ENCODE measurements around the gene PLPP3.
"Not testable (repeated sequence)": the region's sequence is repeated elsewhere in the genome, so short reads cannot be mapped to it uniquely, and the experiment has no call there.

PLPP3 gene

DNA sequence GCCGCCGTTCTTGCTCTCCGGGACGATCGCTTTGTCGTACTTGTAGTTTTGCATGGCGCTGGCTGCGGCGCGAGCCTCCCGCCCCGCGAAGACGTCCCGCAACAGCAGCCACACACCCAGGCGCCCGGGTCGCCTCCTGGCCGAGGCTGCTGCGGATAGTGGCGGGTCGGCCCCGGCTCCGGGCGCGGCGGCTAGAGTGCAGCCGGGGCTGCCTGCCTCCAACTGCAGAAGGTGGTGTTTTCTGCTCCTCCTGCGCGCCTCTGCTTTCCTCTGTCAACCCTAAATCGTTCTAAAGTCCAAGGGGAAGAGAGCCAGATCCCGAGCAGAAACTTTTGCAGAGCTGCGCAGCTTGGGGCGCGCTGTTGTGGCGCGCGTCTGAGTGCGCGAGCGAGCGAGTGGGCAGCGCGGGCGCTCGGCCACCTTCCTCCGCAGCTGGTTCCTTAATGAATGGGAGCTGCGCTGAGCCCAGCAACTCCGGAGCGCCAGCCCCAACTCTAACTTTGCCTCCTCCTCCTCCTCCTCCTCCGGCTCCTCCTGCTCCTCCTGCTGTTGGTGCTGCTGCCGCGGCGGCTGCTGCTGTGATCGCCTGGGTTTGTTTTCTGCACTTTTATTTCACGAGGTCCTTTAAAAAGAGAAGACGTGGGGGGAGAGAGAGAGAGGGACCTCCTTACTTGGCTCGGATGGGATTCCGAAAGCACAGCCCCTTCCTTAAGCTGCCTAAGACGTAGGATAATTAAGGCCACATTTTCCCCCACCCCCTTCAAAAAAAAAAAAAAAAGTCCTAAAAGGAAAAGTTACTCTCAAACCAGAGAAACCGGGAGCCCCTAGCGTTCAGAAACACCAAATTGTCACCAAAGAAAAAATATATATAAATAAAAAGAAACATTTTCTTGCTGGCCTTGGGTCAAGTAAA is at the start of gene PLPP3:
Gene PLPP3 (minus strand): TSS at position 601 of the 913 bp plus-strand sequence. CDS start 547 bp downstream, at position 54.
- DNase-seq (ENCODE audit: low read depth): peak; percentile 93

DNA sequence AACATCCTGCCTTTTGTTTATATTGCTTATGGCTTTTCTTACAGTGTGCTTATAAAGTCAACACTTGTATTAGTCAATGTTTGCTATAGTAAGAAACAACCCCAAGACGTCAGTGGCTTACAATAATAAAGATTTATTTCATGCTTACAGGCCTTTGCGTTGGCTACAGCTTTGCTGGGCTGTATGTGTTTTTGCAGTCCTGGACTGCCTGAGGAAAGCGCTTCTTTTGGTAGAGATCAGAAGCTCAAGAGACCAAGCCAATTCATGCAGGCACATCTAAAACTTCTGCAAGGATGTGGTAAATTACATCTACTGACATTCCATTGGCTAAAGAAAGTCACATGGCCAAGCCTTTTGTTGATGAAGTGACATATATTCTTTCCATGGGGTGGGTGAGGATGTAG is 48.3 kb upstream of the PLPP3 start:
- no peak for DNase-seq (ENCODE audit: low read depth)

DNA sequence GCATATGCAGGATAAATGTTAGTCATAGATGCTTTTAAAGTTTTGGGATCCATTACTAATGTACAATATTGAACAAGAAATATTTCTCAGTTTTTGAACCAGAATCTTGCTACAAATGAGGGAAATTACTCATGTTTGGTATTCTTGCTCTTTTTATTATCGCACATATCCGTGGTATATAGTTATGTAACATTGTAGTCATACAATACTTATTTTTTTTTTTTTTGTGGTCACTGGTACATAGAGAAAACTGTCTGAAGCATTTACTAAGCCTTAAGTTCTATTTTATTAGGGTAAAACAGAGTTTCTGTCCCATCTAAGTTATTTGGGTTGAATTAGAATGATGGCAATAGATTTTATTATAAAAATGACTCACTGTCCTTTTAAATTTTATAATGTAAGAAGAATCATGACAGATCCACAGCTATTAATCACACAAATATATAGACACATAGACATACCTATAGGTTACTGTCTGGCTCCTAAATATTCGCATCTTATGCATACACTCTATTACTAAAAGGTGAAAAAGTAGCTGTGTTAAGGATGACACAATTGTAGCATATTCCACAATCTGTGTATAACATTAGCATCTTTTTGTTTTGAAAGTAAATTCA is 47.8 kb upstream of the PLPP3 start:
- DNase-seq (ENCODE audit: low read depth): no peak

DNA sequence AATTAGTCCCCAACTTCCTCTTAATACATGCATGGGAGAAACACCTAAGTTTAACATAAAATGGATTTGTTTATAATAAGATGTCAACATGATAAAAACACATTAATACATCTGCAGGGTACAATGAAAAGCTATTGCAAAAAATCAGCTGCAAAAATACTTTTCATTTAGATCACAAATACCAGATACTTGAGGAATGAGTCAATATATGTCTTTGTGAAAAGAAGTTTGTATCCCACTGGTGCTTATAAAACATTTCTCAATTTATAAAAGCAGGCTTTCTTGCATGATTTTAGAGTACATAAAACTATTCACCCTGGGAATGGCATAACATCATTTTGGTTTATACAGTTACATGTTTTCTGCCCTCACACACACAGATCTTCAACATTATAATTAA is 47.2 kb upstream of the PLPP3 start:
- peak; percentile 21 for DNase-seq (ENCODE audit: low read depth)

DNA sequence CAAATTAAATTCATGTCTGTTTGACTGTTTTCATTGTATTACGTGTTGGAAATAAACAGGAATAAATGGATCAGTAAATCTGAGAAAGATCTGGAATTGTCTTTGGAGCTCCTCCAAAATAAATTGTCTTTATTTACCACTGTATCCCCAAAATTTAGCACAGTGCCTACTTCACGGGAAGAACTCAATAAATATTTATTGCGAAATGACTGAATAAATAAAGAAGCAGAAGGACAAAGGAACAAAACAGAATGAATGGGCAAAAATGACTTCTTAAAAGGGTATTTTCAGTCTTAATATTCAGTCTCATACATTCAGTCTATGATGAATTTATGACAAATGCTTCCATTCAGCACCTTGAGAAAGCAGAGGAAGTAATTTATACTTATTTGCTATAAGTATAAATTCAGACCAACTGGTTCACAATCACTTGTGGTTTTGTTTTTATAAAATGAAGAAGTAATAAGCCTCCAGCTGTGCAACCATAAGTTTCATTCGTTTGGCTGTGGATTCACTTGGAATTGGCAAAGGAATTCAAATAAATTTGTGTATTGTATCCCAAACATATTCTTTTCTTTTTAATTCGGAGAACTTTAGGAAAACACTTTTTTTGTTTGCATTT is 46.6 kb upstream of the PLPP3 start:
- DNase-seq (ENCODE audit: low read depth): no peak

DNA sequence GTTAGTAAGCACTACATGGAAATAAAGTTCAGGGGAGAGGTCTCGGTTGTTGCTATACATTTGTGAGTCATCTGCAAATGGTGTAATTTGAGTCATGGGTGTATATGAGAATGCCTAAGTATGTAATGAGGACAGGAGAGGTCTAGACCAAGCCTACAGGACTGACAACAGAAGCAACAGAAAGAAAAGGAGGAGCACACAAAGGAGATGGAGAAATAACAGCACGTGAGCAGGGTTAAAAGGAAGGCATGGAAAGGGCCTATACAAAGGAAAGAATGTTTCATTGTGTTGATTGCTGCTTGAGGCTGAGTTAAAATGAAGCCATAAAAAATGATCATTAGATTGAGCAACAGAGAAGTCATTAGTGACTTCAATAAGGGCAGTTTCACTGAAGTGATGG is 37.8 kb upstream of the PLPP3 start:
- no peak for DNase-seq (ENCODE audit: low read depth)

DNA sequence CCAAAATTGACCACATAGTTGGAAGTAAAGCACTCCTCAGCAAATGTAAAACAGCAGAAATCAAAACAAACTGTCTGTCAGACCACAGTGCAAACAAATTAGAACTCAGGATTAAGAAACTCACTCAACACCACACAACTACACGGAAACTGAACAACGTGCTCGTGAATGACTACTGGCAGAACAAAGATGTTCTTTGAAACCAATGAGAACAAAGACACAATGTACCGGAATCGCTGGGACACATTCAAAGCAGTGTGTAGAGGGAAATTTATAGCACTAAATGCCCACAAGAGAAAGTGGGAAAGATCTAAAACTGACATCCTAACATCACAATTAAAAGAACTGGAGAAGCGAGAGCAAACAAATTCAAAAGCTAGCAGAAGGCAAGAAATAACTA is 31.4 kb upstream of the PLPP3 start:
- not testable (repeated sequence) for DNase-seq (ENCODE audit: low read depth)

DNA sequence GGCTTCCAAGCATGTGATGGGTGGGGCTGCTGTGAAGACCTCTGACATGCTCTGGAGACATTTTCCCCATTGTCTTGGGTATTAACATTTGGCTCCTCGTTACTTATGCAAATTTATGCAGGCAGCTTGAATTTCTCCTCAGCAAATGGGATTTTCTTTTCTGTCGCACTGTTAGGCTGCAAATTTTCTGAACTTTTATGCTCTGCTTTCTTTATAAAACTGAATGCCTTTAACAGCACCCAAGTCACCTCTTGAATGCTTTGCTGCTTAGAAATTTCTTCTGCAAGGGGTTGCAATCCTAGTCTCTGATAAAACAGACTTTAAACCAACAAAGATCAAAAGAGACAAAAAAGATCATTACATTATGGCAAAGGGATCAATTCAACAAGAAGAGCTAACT is 30.7 kb upstream of the PLPP3 start:
- not testable (repeated sequence) for DNase-seq (ENCODE audit: low read depth)

DNA sequence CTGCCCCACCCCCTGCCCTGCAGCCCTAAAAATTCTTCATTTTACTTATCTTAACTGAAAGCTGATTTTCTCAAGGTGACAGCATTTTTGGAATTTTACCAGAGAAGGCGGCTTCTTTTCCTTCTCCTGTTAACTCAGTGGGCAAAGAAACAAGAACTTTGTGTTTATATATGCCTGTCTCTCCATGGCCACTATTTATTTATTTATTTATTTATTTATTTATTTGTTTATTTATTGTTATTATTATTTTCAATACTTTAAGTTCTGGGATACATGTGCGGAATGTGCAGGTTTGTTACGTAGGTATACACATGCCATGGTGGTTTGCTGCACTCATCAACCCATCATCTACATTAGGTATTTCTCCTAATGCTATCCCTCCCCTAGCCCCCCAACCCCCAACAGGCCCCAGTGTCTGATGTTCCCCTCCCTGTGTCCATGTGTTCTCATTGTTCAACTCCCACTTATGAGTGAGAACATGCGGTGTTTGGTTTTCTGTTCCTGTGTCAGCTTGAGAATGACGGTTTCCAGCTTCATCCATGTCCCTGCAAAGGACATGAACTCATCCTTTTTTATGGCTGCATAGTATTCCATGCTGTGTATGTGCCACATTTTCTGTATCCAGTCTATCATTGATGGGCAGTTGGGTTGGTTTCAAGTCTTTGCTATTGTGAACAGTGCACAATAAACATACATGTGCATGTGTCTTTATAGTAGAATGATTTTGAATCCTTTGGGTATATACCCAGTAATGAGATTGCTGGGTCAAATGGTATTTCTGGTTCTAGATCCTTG is 16.2 kb upstream of the PLPP3 start:
- DNase-seq (ENCODE audit: low read depth): not testable (repeated sequence)

DNA sequence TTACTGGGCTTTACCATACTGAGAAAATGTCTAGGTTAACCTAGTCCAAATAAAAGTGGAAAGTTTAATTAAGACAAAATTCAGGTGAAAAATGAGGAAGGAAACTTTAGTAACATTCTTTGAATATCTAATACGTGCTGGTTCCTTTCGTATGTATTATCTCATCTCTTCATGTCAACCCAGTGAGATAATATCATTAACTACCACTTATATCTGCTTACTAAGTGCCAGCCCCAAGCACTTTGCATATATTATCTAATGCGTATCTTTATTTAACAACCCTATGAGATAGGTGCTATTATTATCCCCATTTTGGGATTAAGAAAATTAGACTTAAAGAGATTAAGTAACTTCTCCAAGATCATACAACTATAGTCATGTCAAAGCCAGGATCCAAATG is 12.5 kb upstream of the PLPP3 start:
- DNase-seq (ENCODE audit: low read depth): no peak

DNA sequence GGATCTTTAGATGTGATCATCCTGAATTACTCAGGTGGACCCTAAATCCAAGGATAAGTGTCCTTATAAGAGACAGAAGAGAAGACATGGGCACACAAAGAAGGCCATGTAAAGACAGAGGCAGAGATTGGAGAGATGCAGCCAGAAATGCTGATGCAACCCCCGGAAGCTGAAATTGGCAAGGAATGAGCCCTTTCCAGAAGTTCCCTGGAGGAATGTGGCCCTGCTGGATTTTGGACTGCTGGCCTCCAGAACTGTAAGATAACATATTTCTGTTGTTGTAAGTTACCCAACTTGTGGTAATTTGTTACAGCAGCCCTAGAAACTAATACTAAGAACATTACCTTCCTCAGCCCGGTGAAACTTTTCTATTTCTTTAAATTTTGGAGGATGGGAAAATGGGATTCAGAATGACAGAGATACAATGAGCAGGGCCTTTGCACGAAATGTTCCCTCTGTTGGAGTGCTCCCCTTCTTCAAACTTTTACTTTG is 11.2 kb upstream of the PLPP3 start:
- DNase-seq (ENCODE audit: low read depth): no peak

DNA sequence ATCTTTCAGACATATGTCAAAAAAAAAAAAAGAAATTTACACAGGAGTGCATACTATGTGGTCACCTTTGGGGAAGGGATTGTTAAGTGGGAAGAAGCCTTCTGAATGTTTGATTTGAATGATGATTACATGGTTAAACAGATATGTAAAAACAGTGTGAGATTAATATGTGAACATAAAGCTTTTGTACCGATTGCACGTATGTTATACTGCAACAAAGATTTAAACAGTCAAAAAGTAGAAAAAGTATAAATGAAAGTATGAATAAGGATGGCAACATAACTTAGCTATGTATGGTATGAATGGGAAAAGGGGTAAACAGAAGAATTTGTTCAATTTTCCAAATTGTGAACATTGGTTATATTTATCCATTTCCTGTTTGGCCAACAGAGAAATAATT is 10.0 kb upstream of the PLPP3 start:
- DNase-seq (ENCODE audit: low read depth): no peak

DNA sequence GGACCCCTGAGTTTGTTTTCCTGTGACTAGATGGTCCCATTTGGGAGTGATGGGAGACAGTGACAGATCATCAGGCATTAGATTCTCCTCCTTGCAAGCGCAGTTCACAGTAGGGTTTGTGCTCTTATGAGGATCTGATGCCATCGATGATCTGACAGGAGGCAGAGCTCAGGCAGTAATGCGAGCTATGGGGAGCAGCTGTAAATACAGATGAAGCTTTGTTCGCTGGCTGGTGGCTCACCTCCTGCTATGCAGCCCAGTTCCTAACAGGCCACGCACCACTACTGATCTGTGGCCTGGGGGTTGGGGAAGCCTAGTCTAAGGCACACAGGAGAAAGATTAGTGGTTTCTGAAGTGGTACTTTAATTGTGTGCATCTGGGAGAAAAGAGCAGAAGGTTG is 7.1 kb upstream of the PLPP3 start:
- no peak for DNase-seq (ENCODE audit: low read depth)

DNA sequence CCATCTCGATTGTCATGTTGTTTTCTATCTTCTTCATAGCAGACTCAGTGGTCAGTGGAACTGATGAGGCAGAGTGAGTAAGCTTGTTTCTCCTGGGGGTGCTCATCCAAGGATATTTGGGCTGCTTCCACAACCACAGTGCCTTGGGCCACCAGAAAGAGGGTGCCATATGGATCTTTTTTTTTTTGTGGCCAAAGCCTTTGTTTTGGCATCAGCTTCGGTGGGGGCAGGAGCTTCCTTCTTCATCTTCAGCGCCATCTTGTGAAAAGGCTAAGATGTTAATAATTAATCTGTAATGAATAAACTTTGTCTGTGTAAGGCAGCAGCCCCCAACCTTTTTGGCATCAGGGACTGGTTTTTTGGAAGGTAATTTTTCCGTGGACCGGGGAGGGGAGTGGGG is 6.6 kb upstream of the PLPP3 start:
- DNase-seq (ENCODE audit: low read depth): no peak

DNA sequence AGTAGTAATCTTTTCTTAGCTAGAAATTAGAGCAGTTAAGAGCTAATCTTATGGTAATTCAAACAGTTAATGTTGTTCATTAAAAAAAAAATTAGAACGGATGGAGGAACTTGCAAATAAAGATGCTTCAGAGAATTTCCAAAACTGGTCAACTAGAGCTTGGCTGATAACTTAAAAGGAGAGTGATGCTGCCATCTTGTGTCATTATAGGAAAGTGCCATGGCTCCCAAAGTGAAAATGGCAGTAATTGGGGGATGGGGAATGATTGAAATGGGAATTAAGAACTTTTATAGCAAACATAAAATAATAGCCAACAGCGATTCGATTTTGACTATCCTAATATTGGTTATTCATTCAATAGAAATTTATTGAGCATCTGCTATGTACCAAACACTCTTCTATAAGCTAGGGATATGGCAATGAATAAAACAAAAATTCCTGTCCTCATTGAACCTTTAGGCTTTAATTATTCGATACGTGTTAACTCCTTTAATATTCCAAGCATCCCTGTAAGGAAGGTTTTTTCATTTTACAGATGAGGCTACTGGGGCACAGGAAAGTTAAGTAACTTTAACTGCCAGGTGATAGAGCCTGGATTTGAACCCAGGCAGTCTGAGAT is 5.7 kb upstream of the PLPP3 start:
- DNase-seq (ENCODE audit: low read depth): no peak

DNA sequence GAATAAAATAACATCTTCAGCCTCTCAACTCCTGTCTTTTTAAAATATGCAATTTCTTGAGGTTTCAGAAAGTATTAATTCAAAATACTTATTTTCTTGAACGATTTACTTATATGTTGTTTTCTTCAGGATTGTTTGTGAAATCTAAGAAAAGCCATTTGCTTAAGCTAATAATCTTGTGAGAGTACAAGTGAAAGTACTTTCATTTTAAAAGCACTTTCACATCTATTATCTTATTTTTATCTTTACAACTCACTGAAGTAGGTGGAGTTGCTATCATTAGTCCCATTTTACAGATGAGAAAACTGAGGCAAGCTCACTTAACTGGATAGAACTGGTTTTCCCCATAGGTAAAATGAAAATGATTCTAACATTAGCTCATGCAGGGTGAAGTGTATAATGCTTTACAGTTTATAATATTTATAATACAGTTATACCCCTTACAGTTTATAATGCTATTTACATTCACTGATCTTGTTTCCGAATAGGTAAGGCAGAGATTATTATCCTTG is 4.7 kb upstream of the PLPP3 start:
- DNase-seq (ENCODE audit: low read depth): no peak

DNA sequence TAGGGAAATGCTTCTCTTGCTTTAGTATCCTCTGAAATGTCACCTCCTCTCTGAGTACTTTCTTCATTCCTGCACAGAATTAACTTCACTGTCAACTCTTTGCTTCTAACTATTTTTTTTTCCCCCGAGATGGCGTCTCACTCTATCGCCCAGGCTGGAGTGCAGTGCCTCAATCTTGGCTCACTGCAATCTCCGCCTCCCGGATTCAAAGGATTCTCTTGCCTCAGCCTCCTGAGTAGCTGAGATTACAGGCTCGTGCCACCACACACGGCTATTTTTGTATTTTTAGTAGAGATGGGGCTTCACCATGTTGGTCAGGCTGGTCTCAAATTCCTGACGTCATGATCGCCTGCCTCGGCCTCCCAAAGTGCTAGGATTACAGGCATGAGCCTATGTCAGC is 1.4 kb upstream of the PLPP3 start:
- no peak for DNase-seq (ENCODE audit: low read depth)

DNA sequence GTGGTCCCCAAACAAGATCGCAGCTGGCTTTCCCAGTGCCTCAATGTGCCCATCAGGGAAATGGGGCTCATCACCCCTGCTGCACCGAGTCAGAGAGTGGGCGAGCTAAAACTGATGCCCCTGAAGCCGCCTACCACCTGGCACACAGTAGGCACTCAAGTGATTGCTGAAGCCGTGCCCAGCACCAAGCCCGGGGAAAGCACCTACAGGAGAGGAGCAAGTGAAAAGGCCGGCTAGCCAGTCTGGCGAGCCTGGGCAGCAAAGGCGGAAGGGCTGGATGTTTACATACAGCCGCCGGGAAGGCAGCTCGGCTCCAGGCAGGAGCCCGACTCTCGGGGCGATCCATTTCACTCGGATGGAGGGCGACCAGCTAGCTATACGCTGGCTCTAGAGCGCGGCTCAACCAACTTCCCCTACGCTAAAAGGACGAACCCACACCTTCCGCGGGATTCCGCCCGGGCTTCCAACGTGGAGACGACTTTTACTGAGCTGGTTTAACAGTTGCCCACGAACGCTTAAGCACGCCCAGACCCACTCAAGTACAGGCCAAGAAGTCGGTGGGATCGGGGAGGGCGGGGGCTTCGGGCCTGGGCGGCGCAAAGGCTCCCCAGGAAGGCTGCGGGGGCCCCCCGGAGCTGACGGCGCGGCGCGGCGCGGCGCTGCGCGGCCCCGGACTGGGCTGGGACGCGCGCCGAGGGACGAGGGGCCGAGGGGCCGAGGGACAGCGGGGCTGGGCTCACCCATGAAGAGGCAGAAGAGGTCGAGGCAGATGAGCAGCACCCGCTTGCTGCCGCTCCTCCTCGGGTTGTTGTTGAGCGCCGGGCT is 1.0 kb downstream of the PLPP3 start:
- DNase-seq (ENCODE audit: low read depth): no peak

DNA sequence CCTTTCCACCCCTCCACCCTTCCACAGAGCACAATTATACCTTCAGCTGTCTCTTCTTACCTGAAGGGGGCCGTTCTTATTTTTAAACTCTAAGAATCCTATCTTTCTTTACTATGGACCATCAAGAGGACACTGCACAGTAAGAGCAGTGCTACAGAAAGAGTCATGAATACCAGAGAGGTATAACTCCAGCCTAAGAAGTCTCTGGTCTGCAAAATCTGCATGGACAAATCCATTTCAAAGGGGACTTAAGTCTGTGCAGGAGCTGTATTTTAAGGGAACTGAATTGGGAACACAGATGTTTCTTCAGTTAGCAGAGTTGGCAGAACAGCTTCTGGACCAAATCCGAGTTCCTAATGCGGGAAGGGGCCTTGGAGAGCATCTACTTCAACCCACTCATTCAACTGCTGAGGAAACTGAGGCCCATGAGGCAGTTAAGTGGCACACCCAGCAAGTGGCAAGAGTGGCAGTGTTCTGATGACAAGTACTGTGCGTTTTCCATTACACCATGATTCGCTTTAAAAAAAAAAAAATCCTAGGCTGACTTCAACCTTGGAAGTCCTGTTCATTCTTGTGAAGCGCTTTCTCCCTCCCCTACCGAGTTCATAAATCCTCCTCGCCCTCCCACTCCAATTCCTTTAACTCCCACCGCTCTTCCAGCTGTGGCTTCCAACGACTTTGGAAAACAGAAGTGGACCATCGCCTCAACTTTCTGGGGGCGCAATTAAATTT is 1.8 kb downstream of the PLPP3 start:
- no peak for DNase-seq (ENCODE audit: low read depth)

DNA sequence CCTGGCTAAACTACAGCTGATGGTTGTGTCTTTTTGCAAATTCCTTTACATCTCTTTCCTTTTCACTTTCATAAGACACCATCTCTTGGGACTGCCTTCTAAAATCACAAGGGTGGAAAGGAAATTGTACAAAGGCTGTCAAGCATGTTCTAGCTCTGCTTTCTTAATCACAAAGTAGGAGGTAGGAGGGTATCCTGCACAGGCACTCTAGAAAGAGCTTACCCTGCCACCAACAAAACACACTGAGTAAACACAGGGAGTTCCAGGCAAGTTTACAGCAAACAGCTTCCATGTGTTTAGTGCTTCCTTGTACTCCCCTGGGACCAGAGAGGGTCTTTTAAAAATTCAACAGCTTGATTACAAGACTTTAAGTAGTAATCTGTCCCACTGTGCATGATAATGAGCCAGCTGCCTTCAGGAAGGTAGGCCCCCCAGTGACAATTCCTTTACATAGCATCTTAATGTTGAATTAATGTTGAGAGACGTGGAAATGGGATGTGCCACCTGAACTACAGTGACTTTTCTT is 2.4 kb downstream of the PLPP3 start:
- DNase-seq (ENCODE audit: low read depth): no peak
